Osteoblast (primary cell): ENCODE results near the gene MARCOL. TPM values are rescaled to one million over a fixed set of nuclear protein-coding genes. Genes with fewer than 3 reads are reported as not detected.

Experiments
- DNase-seq: peaks from one replicate; pipeline ENCODE4 v3.0.0; 2011; ENCODE audit warnings: low spot score, mixed read lengths; ENCODE audit not compliant: insufficient read length; ENCODE audit errors: missing footprints
- H2AFZ ChIP-seq: 2 replicates; pipeline ENCODE4 v1.6.0; 2011; ENCODE audit warnings: mild to moderate bottlenecking, low read length
- H3K27ac ChIP-seq: 2 replicates; pipeline ENCODE4 v1.5.1; 2011; ENCODE audit warnings: mild to moderate bottlenecking, low read depth, low read length, moderate library complexity
- H3K27me3 ChIP-seq: 2 replicates; pipeline ENCODE4 v1.6.0; 2012; ENCODE audit warnings: mild to moderate bottlenecking, control low read depth, inconsistent platforms, low read length, moderate library complexity; ENCODE audit not compliant: insufficient read depth
- H3K36me3 ChIP-seq: 2 replicates; pipeline ENCODE4 v1.5.1; 2011; ENCODE audit warnings: mild to moderate bottlenecking, low read length, control low read depth, moderate library complexity; ENCODE audit not compliant: insufficient read depth
- H3K4me1 ChIP-seq: 2 replicates; pipeline ENCODE4 v1.5.1; 2011; ENCODE audit warnings: mild to moderate bottlenecking, low read length, control low read depth, moderate library complexity; ENCODE audit not compliant: insufficient read depth
- H3K4me2 ChIP-seq: 2 replicates; pipeline ENCODE4 v1.6.0; 2011; ENCODE audit warnings: mild to moderate bottlenecking, low read length; ENCODE audit not compliant: insufficient read depth
- H3K4me3 ChIP-seq: fragments of 200-600 bp; sonication (generic); 3 replicates; pipeline ENCODE4 v1.5.1; 2012; ENCODE audit warnings: mild to moderate bottlenecking, low read length, inconsistent platforms; ENCODE audit not compliant: insufficient read depth
- H3K79me2 ChIP-seq: 2 replicates; pipeline ENCODE4 v1.6.0; 2012; ENCODE audit warnings: mild to moderate bottlenecking, low read length, control low read depth, inconsistent platforms; ENCODE audit not compliant: insufficient read depth
- H3K9me3 ChIP-seq: 2 replicates; pipeline ENCODE4 v1.5.1; 2011; ENCODE audit warnings: low read depth, low read length, control low read depth
- H4K20me1 ChIP-seq: 2 replicates; pipeline ENCODE4 v1.6.0; 2012; ENCODE audit warnings: mild to moderate bottlenecking, low read length, control low read depth; ENCODE audit not compliant: insufficient read depth
- CTCF ChIP-seq: IDR thresholded peaks from 2 replicates; pipeline ENCODE4 v1.5.1; 2011; ENCODE audit warnings: mild to moderate bottlenecking, low read depth, low read length, moderate library complexity; ENCODE audit errors: extremely low read depth
- total RNA-seq: library from RNA; depleted of rRNA; stranded (reverse); fragments of >200 nt; gene quantifications from 2 replicates; pipeline ENCODE4 v1.2.3, GENCODE V29; 2012

Gene MARCOL
- total RNA-seq, 1 donor = not detected

GRCh38 chr5:148224117-148224742 lies 14.1 kb upstream of the MARCOL start:
- Histone ChIP-seq H3K4me3 (no peak overlapping the region), H3K4me1 (no peaks in the 10 kb centered on the region), H3K79me2 (no peaks in the 10 kb centered on the region), H4K20me1 (no peaks in the 10 kb centered on the region), H3K36me3 (no peaks in the 10 kb centered on the region), H3K27ac (peak overlapping the region; percentile 20), H3K4me2 (no peak overlapping the region), H2AFZ (no peak overlapping the region), H3K9me3 (no peaks in the 10 kb centered on the region), H3K27me3 (no peaks in the 10 kb centered on the region)
- TF ChIP-seq CTCF = no peak
- peak; percentile 18 for DNase-seq

DNA sequence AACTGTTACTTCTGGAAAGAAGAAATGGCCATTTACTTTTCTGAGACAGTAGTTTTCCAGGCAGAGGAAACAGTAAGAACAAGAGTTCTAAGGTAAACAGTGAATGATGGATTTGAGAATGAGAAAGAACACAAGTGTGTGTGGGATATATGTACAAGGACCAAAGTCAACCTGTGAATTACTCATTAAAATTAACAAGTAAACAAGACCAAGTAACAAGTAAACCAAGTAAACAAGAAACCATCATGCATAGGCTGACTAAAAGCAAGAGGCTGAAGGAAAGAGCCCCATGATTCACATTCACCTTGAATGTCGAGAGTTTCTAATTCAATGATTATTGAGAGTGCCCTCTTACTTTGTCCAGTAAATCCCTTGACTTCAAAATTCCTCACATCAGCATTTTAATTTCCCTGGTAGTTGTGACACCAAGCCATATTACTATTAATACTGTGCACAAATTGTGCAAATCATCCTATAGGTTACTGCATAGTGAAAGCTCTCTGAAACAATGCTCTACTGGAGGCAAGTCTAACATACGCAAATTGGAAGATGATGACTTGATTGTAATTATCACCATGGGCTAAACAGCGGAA lies 9.8 kb upstream of the MARCOL start:
- no peak overlapping the region for H3K27ac ChIP-seq
- no peaks in the 10 kb centered on the region for H4K20me1 ChIP-seq
- H3K9me3 ChIP-seq = no peaks in the 10 kb centered on the region
- H3K4me3 ChIP-seq = no peak overlapping the region
- no peak overlapping the region for H2AFZ ChIP-seq
- H3K4me2 ChIP-seq = no peak overlapping the region
- no peaks in the 10 kb centered on the region for H3K79me2 ChIP-seq
- no peaks in the 10 kb centered on the region for H3K4me1 ChIP-seq
- no peaks in the 10 kb centered on the region for H3K36me3 ChIP-seq
- TF ChIP-seq CTCF = no peak
- no peak for DNase-seq
- no peaks in the 10 kb centered on the region for H3K27me3 ChIP-seq

DNA sequence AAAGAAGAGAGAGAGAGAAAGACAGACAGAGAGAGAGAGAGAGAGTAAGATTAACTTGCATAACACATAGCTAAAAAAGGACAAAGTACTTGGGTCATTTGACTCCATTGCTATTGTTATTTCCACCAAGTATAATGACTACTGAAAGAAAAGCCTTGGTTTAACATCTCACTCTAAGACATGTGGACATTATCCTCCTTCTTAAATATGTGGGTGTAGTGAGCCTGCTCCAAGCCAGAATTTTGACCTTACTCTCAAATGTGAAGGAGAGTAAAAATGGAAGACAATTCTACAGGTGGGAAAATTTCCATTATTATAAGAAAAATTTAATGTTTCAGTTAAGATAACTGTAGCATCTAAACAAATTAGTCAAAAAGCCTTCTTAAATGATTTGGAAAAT lies 8.5 kb upstream of the MARCOL start:
- H3K4me3 ChIP-seq = no peak overlapping the region
- no peaks in the 10 kb centered on the region for H3K27me3 ChIP-seq
- no peak for TF ChIP-seq CTCF
- H3K27ac ChIP-seq = no peak overlapping the region
- DNase-seq = peak; percentile 5
- no peaks in the 10 kb centered on the region for H3K79me2 ChIP-seq
- H4K20me1 ChIP-seq = no peaks in the 10 kb centered on the region
- H3K4me1 ChIP-seq = no peaks in the 10 kb centered on the region
- H3K36me3 ChIP-seq = no peaks in the 10 kb centered on the region
- H2AFZ ChIP-seq = no peak overlapping the region
- no peaks in the 10 kb centered on the region for H3K9me3 ChIP-seq
- H3K4me2 ChIP-seq = no peak overlapping the region

DNA sequence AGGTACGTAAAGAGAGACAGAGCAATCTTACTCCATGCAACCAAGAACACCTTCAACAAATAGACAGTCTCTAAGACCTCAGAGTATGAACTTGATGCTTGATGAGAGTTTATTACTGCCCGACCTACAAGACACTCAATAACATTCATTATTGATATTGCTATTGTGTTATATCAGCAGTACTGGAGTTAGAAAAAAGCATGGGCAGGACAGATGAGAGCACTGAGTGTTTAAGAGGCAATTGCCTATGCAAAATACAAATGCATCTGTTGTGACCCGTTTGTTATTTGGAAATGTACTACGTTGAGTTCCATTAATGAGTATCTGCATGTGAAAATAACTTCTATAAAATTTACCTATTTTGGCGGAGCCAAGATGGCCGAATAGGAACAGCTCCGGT lies 8.1 kb upstream of the MARCOL start:
- TF ChIP-seq CTCF = no peak
- Histone ChIP-seq H3K4me2 (no peak overlapping the region), H3K9me3 (no peaks in the 10 kb centered on the region), H3K4me3 (no peak overlapping the region), H3K79me2 (no peaks in the 10 kb centered on the region), H3K27me3 (no peaks in the 10 kb centered on the region), H2AFZ (no peak overlapping the region), H3K4me1 (no peaks in the 10 kb centered on the region), H3K36me3 (no peaks in the 10 kb centered on the region), H3K27ac (no peak overlapping the region), H4K20me1 (no peaks in the 10 kb centered on the region)
- peak; percentile 36 for DNase-seq
